ENCODE data around the gene SLC39A11. TPM values are rescaled to one million over a fixed set of nuclear protein-coding genes. Genes with fewer than 3 reads are reported as not detected.

The SLC39A11 gene
- total RNA-seq, 1 experiment from 2014 or later = 56.1 TPM

GRCh38 chr17:72735592-72735991 is 356.9 kb downstream of the SLC39A11 start:
- Histone ChIP-seq H3K4me1 (ENCODE audit: control insufficient read depth, insufficient read depth, low read length) (no peaks in the 10 kb centered on the region), H3K27me3 (ENCODE audit: control insufficient read depth, insufficient read depth, low read length) (no peaks in the 10 kb centered on the region), H3K27ac (ENCODE audit: low read length) (no peak overlapping the region), H3K4me3 (ENCODE audit: low read depth in 2 of 2, low read length in 2 of 2) (no peak overlapping the region), H3K9me3 (ENCODE audit: control insufficient read depth, insufficient read depth, low read depth, low read length) (no peaks in the 10 kb centered on the region), H3K36me3 (ENCODE audit: control insufficient read depth, insufficient read depth, low read length) (no peaks in the 10 kb centered on the region)
- ATAC-seq = no peak
- in situ Hi-C loops (cut with HindIII; ENCODE audit: low pct_unique_long_range_greater_than_20kb, low sequenced_read_pairs) = no loop called here
- BruUV-seq (replicated peaks) = no TSS peak
- ChIA-PET POLR2A (interaction anchor here (0.7 kb wide), 1 partner anchor 105 kb away, joined by 3 read pairs; no protein-coding TSS in a partner anchor), CTCF (no interaction called here)
- TF ChIP-seq CTCF (IDR thresholded peaks at IDR 0.05) (no peak), REST (IDR thresholded peaks at IDR 0.05; ENCODE audit: insufficient read depth in 1 of 2, low read depth in 2 of 2, low read length in 1 of 2) (no peak), TCF7L2 (IDR thresholded peaks at IDR 0.05; ENCODE audit: low read depth, low read length) (no peak), POLR2AphosphoS5 (IDR thresholded peaks at IDR 0.05; ENCODE audit: low read depth, low read length) (no peak), SIN3A (IDR thresholded peaks at IDR 0.05; ENCODE audit: borderline replicate concordance, insufficient read depth, low read depth, low read length) (no peak)
- intact Hi-C loops (cut with micrococcal nuclease; ENCODE audit: unreplicated experiment) = no loop called here
- DNase-seq (ENCODE audit: low read depth, low spot score) = no peak

GRCh38 chr17:72735048-72735447 is 357.4 kb downstream of the SLC39A11 start:
- H3K9me3 ChIP-seq (ENCODE audit: control insufficient read depth, insufficient read depth, low read depth, low read length) = no peaks in the 10 kb centered on the region
- no peak overlapping the region for H3K27ac ChIP-seq (ENCODE audit: low read length)
- no peaks in the 10 kb centered on the region for H3K36me3 ChIP-seq (ENCODE audit: control insufficient read depth, insufficient read depth, low read length)
- DNase-seq (ENCODE audit: low read depth, low spot score) = no peak
- H3K4me1 ChIP-seq (ENCODE audit: control insufficient read depth, insufficient read depth, low read length) = no peaks in the 10 kb centered on the region
- no peak overlapping the region for H3K4me3 ChIP-seq (ENCODE audit: low read depth in 2 of 2, low read length in 2 of 2)
- CTCF ChIA-PET = no interaction called here
- no peaks in the 10 kb centered on the region for H3K27me3 ChIP-seq (ENCODE audit: control insufficient read depth, insufficient read depth, low read length)
- ATAC-seq = no peak
- TF ChIP-seq SIN3A (IDR thresholded peaks at IDR 0.05; ENCODE audit: borderline replicate concordance, insufficient read depth, low read depth, low read length) = no peak
- no peak for TF ChIP-seq CTCF (IDR thresholded peaks at IDR 0.05)
- TF ChIP-seq POLR2AphosphoS5 (IDR thresholded peaks at IDR 0.05; ENCODE audit: low read depth, low read length) = no peak
- TF ChIP-seq REST (IDR thresholded peaks at IDR 0.05; ENCODE audit: insufficient read depth in 1 of 2, low read depth in 2 of 2, low read length in 1 of 2) = no peak
- no peak for TF ChIP-seq TCF7L2 (IDR thresholded peaks at IDR 0.05; ENCODE audit: low read depth, low read length)
- in situ Hi-C loops (cut with HindIII; ENCODE audit: low pct_unique_long_range_greater_than_20kb, low sequenced_read_pairs) = no loop called here
- no TSS peak for BruUV-seq (replicated peaks)
- POLR2A ChIA-PET = no interaction called here
- intact Hi-C loops (cut with micrococcal nuclease; ENCODE audit: unreplicated experiment) = no loop called here

Measured in Panc1 (cell line).